Measurements from ENCODE around the gene GLYR1. TPM values are rescaled to one million over a fixed set of nuclear protein-coding genes. Genes with fewer than 3 reads are reported as not detected.

GLYR1 gene
- total and polyA plus RNA-seq, 2 experiments from 2014 or later, result 59.9 to 105 TPM

DNA sequence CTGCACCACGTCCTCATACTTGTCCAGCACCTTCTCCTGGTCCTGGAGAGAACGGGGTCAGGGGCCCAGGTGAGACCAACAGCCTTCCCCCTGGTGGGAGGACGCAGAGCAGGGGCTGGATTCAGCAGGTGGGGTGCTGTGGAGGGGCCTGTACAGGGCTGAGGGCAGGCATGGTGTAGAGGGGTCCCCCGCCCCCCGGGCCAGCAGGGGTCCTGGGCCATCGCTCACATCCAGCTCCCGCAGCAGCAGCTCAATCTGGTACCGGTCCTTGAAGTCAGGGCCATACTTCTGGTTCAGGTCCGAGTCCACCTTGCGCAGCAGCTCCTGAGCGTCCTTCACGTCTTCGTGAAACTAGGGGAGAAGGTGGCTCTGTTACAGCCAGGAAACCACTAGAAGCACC is 48.3 kb upstream of the GLYR1 start:
- H3K27me3 Mint-ChIP-seq (ENCODE audit: insufficient read depth, low read depth, poor library complexity), result peaks cover 5% of the 10 kb centered on the region
- peaks cover 38% of the 10 kb centered on the region for H3K36me3 Mint-ChIP-seq (ENCODE audit: low read depth)
- Histone ChIP-seq H3F3A (replicated peaks; ENCODE audit: low read depth) (0 out of 2 replicates have a peak, but pooled peaks cover 7% of the 10 kb centered on the region), H4K20me1 (replicated peaks; ENCODE audit: insufficient read depth) (no peaks in the 10 kb centered on the region), H3K79me2 (replicated peaks; ENCODE audit: insufficient read depth) (no peaks in the 10 kb centered on the region), H3K27me3 (ENCODE audit: insufficient read depth) (no peaks in the 10 kb centered on the region), H3K4me3 (no peak overlapping the region), H3K4me2 (no peak overlapping the region), H3K9me2 (ENCODE audit: insufficient read depth) (no peaks in the 10 kb centered on the region), H2AFZ (no peak overlapping the region), H3K36me3 (ENCODE audit: insufficient read depth) (no peaks in the 10 kb centered on the region; the same call in 1 of the 2 replicates), H3K4me1 (ENCODE audit: insufficient read depth) (no peaks in the 10 kb centered on the region), H3K27ac (ENCODE audit: low read depth) (no peak overlapping the region)
- TF ChIP-seq, protein P1, sequence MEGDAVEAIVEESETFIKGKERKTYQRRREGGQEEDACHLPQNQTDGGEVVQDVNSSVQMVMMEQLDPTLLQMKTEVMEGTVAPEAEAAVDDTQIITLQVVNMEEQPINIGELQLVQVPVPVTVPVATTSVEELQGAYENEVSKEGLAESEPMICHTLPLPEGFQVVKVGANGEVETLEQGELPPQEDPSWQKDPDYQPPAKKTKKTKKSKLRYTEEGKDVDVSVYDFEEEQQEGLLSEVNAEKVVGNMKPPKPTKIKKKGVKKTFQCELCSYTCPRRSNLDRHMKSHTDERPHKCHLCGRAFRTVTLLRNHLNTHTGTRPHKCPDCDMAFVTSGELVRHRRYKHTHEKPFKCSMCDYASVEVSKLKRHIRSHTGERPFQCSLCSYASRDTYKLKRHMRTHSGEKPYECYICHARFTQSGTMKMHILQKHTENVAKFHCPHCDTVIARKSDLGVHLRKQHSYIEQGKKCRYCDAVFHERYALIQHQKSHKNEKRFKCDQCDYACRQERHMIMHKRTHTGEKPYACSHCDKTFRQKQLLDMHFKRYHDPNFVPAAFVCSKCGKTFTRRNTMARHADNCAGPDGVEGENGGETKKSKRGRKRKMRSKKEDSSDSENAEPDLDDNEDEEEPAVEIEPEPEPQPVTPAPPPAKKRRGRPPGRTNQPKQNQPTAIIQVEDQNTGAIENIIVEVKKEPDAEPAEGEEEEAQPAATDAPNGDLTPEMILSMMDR (conservative IDR thresholded peaks at IDR 0.05; ENCODE audit: low read depth in 2 of 2), result no peak
- no peak for TF ChIP-seq STAT1 (IDR thresholded peaks at IDR 0.05; ENCODE audit: unreplicated experiment)
- no peak for TF ChIP-seq EZH2phosphoT487 (IDR thresholded peaks at IDR 0.05; ENCODE audit: unreplicated experiment)
- no peak for TF ChIP-seq EZH2 (IDR thresholded peaks at IDR 0.05; ENCODE audit: low read depth, unreplicated experiment)
- no peak for TF ChIP-seq ZNF114 (CRISPR knock-in tag; IDR thresholded peaks at IDR 0.05)
- TF ChIP-seq, protein P2, sequence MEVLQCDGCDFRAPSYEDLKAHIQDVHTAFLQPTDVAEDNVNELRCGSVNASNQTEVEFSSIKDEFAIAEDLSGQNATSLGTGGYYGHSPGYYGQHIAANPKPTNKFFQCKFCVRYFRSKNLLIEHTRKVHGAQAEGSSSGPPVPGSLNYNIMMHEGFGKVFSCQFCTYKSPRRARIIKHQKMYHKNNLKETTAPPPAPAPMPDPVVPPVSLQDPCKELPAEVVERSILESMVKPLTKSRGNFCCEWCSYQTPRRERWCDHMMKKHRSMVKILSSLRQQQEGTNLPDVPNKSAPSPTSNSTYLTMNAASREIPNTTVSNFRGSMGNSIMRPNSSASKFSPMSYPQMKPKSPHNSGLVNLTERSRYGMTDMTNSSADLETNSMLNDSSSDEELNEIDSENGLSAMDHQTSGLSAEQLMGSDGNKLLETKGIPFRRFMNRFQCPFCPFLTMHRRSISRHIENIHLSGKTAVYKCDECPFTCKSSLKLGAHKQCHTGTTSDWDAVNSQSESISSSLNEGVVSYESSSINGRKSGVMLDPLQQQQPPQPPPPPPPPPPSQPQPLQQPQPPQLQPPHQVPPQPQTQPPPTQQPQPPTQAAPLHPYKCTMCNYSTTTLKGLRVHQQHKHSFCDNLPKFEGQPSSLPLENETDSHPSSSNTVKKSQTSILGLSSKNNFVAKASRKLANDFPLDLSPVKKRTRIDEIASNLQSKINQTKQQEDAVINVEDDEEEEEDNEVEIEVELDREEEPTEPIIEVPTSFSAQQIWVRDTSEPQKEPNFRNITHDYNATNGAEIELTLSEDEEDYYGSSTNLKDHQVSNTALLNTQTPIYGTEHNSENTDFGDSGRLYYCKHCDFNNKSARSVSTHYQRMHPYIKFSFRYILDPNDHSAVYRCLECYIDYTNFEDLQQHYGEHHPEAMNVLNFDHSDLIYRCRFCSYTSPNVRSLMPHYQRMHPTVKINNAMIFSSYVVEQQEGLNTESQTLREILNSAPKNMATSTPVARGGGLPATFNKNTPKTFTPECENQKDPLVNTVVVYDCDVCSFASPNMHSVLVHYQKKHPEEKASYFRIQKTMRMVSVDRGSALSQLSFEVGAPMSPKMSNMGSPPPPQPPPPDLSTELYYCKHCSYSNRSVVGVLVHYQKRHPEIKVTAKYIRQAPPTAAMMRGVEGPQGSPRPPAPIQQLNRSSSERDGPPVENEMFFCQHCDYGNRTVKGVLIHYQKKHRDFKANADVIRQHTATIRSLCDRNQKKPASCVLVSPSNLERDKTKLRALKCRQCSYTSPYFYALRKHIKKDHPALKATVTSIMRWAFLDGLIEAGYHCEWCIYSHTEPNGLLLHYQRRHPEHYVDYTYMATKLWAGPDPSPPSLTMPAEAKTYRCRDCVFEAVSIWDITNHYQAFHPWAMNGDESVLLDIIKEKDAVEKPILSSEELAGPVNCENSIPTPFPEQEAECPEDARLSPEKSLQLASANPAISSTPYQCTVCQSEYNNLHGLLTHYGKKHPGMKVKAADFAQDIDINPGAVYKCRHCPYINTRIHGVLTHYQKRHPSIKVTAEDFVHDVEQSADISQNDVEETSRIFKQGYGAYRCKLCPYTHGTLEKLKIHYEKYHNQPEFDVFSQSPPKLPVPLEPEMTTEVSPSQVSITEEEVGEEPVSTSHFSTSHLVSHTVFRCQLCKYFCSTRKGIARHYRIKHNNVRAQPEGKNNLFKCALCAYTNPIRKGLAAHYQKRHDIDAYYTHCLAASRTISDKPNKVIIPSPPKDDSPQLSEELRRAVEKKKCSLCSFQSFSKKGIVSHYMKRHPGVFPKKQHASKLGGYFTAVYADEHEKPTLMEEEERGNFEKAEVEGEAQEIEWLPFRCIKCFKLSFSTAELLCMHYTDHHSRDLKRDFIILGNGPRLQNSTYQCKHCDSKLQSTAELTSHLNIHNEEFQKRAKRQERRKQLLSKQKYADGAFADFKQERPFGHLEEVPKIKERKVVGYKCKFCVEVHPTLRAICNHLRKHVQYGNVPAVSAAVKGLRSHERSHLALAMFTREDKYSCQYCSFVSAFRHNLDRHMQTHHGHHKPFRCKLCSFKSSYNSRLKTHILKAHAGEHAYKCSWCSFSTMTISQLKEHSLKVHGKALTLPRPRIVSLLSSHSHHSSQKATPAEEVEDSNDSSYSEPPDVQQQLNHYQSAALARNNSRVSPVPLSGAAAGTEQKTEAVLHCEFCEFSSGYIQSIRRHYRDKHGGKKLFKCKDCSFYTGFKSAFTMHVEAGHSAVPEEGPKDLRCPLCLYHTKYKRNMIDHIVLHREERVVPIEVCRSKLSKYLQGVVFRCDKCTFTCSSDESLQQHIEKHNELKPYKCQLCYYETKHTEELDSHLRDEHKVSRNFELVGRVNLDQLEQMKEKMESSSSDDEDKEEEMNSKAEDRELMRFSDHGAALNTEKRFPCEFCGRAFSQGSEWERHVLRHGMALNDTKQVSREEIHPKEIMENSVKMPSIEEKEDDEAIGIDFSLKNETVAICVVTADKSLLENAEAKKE (CRISPR knock-in tag; IDR thresholded peaks at IDR 0.05), result no peak
- TF ChIP-seq ZNF331 (CRISPR knock-in tag; IDR thresholded peaks at IDR 0.05; ENCODE audit: low read depth), result no peak
- H3K9me3 Mint-ChIP-seq, result peaks cover 5% of the 10 kb centered on the region; the same call in 1 of the 3 replicates
- ATAC-seq (no peak), DNase-seq (ENCODE audit: low spot score) (no peak)
- peaks cover 3% of the 10 kb centered on the region; the same call in 1 of the 3 replicates for H3K4me1 Mint-ChIP-seq
- H3K4me3 Mint-ChIP-seq, result no peak overlapping the region
- H3K27ac Mint-ChIP-seq, result no peak overlapping the region

Measured in GM23338 (cell line).